Osteoblast (primary cell): ENCODE measurements around the gene ATG9B. TPM values are rescaled to one million over a fixed set of nuclear protein-coding genes. Genes with fewer than 3 reads are reported as not detected.

ENCODE experiments used
- DNase-seq: peaks from one replicate; pipeline ENCODE4 v3.0.0; 2011; ENCODE audit warnings: low spot score, mixed read lengths; ENCODE audit not compliant: insufficient read length; ENCODE audit errors: missing footprints
- H2AFZ ChIP-seq: 2 replicates; pipeline ENCODE4 v1.6.0; 2011; ENCODE audit warnings: mild to moderate bottlenecking, low read length
- H3K27ac ChIP-seq: 2 replicates; pipeline ENCODE4 v1.5.1; 2011; ENCODE audit warnings: mild to moderate bottlenecking, low read depth, low read length, moderate library complexity
- H3K27me3 ChIP-seq: 2 replicates; pipeline ENCODE4 v1.6.0; 2012; ENCODE audit warnings: mild to moderate bottlenecking, control low read depth, inconsistent platforms, low read length, moderate library complexity; ENCODE audit not compliant: insufficient read depth
- H3K36me3 ChIP-seq: 2 replicates; pipeline ENCODE4 v1.5.1; 2011; ENCODE audit warnings: mild to moderate bottlenecking, low read length, control low read depth, moderate library complexity; ENCODE audit not compliant: insufficient read depth
- H3K4me1 ChIP-seq: 2 replicates; pipeline ENCODE4 v1.5.1; 2011; ENCODE audit warnings: mild to moderate bottlenecking, low read length, control low read depth, moderate library complexity; ENCODE audit not compliant: insufficient read depth
- H3K4me2 ChIP-seq: 2 replicates; pipeline ENCODE4 v1.6.0; 2011; ENCODE audit warnings: mild to moderate bottlenecking, low read length; ENCODE audit not compliant: insufficient read depth
- H3K4me3 ChIP-seq: fragments of 200-600 bp; sonication (generic); 3 replicates; pipeline ENCODE4 v1.5.1; 2012; ENCODE audit warnings: mild to moderate bottlenecking, low read length, inconsistent platforms; ENCODE audit not compliant: insufficient read depth
- H3K79me2 ChIP-seq: 2 replicates; pipeline ENCODE4 v1.6.0; 2012; ENCODE audit warnings: mild to moderate bottlenecking, low read length, control low read depth, inconsistent platforms; ENCODE audit not compliant: insufficient read depth
- H3K9me3 ChIP-seq: 2 replicates; pipeline ENCODE4 v1.5.1; 2011; ENCODE audit warnings: low read depth, low read length, control low read depth
- H4K20me1 ChIP-seq: 2 replicates; pipeline ENCODE4 v1.6.0; 2012; ENCODE audit warnings: mild to moderate bottlenecking, low read length, control low read depth; ENCODE audit not compliant: insufficient read depth
- CTCF ChIP-seq: IDR thresholded peaks from 2 replicates; pipeline ENCODE4 v1.5.1; 2011; ENCODE audit warnings: mild to moderate bottlenecking, low read depth, low read length, moderate library complexity; ENCODE audit errors: extremely low read depth
- total RNA-seq: library from RNA; depleted of rRNA; stranded (reverse); fragments of >200 nt; gene quantifications from 2 replicates; pipeline ENCODE4 v1.2.3, GENCODE V29; 2012

The ATG9B gene
- total RNA-seq, 1 donor: not detected

GRCh38 chr7:151008511-151009323 lies 15.6 kb downstream of the ATG9B start:
- Histone ChIP-seq H3K27ac (no peak overlapping the region), H3K4me2 (no peak overlapping the region), H2AFZ (peak overlapping the region; percentile 74), H3K9me3 (no peaks in the 10 kb centered on the region), H3K79me2 (no peaks in the 10 kb centered on the region), H3K27me3 (peaks cover under 1% of the 10 kb centered on the region), H4K20me1 (no peaks in the 10 kb centered on the region), H3K4me3 (no peak overlapping the region), H3K36me3 (no peaks in the 10 kb centered on the region), H3K4me1 (peaks cover 4% of the 10 kb centered on the region)
- peak; percentile 49 for TF ChIP-seq CTCF
- peak; percentile 94 for DNase-seq

- peaks cover under 1% of the 10 kb centered on the region for H3K4me1 ChIP-seq
- no peaks in the 10 kb centered on the region for H3K36me3 ChIP-seq
- no peaks in the 10 kb centered on the region for H4K20me1 ChIP-seq
- H3K4me3 ChIP-seq: no peak overlapping the region
- DNase-seq: peak; percentile 81
- no peaks in the 10 kb centered on the region for H3K27me3 ChIP-seq
- H2AFZ ChIP-seq: no peak overlapping the region
- no peak overlapping the region for H3K27ac ChIP-seq
- no peaks in the 10 kb centered on the region for H3K79me2 ChIP-seq
- H3K9me3 ChIP-seq: no peaks in the 10 kb centered on the region
- TF ChIP-seq CTCF: no peak
- H3K4me2 ChIP-seq: no peak overlapping the region
These were observed 16.2 kb downstream of the ATG9B start for GRCh38 chr7:151008143-151008510.

GRCh38 chr7:151007469-151007898 lies 16.8 kb downstream of the ATG9B start:
- no peaks in the 10 kb centered on the region for H3K36me3 ChIP-seq
- no peak overlapping the region for H3K27ac ChIP-seq
- no peaks in the 10 kb centered on the region for H3K79me2 ChIP-seq
- H3K27me3 ChIP-seq: no peaks in the 10 kb centered on the region
- no peak overlapping the region for H3K4me2 ChIP-seq
- peak; percentile 86 for DNase-seq
- TF ChIP-seq CTCF: no peak
- H3K9me3 ChIP-seq: no peaks in the 10 kb centered on the region
- no peak overlapping the region for H2AFZ ChIP-seq
- no peaks in the 10 kb centered on the region for H3K4me1 ChIP-seq
- H4K20me1 ChIP-seq: no peaks in the 10 kb centered on the region
- H3K4me3 ChIP-seq: no peak overlapping the region

- Histone ChIP-seq H3K27me3 (no peaks in the 10 kb centered on the region), H2AFZ (no peak overlapping the region), H3K4me2 (no peak overlapping the region), H3K4me1 (no peaks in the 10 kb centered on the region), H3K27ac (no peak overlapping the region), H3K79me2 (no peaks in the 10 kb centered on the region), H3K36me3 (no peaks in the 10 kb centered on the region), H3K9me3 (no peaks in the 10 kb centered on the region), H4K20me1 (no peaks in the 10 kb centered on the region), H3K4me3 (no peak overlapping the region)
- TF ChIP-seq CTCF: no peak
- DNase-seq: peak; percentile 85
These were observed 17.5 kb downstream of the ATG9B start for GRCh38 chr7:151006590-151007300.
